GM21447 (cell line): ENCODE data around the gene PRSS22.

Source experiments
- ATAC-seq: cut with Tn5 transposase; IDR thresholded peaks from one replicate; pipeline ENCODE4 v1.9.1; 2021; ENCODE audit not compliant: unreplicated experiment

Gene PRSS22

GRCh38 chr16:2852731-2853507, 5.1 kb downstream of the PRSS22 start:
- no peak for ATAC-seq

GRCh38 chr16:2852003-2852730, 5.8 kb downstream of the PRSS22 start:
- ATAC-seq: no peak

- no peak for ATAC-seq
Observed at GRCh38 chr16:2848933-2849725, 8.8 kb downstream of the PRSS22 start.

- no peak for ATAC-seq
Observed at GRCh38 chr16:2846511-2847310, 11.3 kb downstream of the PRSS22 start.

GRCh38 chr16:2845116-2845515, 12.9 kb downstream of the PRSS22 start:
- ATAC-seq: no peak

GRCh38 chr16:2843526-2843925, 14.4 kb downstream of the PRSS22 start:
- ATAC-seq: no peak

- ATAC-seq: no peak
Observed at GRCh38 chr16:2842340-2843000, 15.5 kb downstream of the PRSS22 start.

GRCh38 chr16:2841606-2842339, 16.2 kb downstream of the PRSS22 start:
- ATAC-seq: no peak

- no peak for ATAC-seq
Observed at GRCh38 chr16:2840914-2841313, 17.1 kb downstream of the PRSS22 start.

GRCh38 chr16:2839650-2840450, 18.1 kb downstream of the PRSS22 start:
- no peak for ATAC-seq

- ATAC-seq: no peak
Observed at GRCh38 chr16:2838928-2839327, 19.0 kb downstream of the PRSS22 start.

GRCh38 chr16:2836646-2837508, 21.1 kb downstream of the PRSS22 start:
- ATAC-seq: no peak

- no peak for ATAC-seq
Observed at GRCh38 chr16:2835638-2836493, 22.1 kb downstream of the PRSS22 start.

GRCh38 chr16:2834968-2835367, 23.0 kb downstream of the PRSS22 start:
- no peak for ATAC-seq

- no peak for ATAC-seq
Observed at GRCh38 chr16:2833776-2834175, 24.2 kb downstream of the PRSS22 start.

GRCh38 chr16:2831203-2831602, 26.8 kb downstream of the PRSS22 start:
- ATAC-seq: no peak

- ATAC-seq: no peak
Observed at GRCh38 chr16:2830355-2830695, 27.6 kb downstream of the PRSS22 start.
